GM19397 (cell line): ENCODE results near the gene TOMM70.
"Not testable (repeated sequence)": the region's sequence is repeated elsewhere in the genome, so short reads cannot be mapped to it uniquely, and the experiment has no call there.

Source experiments
- ATAC-seq: cut with Tn5 transposase; IDR thresholded peaks from one replicate; pipeline ENCODE4 v1.9.1; 2021; ENCODE audit warnings: mild to moderate bottlenecking, moderate library complexity; ENCODE audit not compliant: unreplicated experiment

TOMM70 gene

GRCh38 chr3:100368441-100368840 is 32.4 kb downstream of the TOMM70 start:
- ATAC-seq, result no peak

DNA sequence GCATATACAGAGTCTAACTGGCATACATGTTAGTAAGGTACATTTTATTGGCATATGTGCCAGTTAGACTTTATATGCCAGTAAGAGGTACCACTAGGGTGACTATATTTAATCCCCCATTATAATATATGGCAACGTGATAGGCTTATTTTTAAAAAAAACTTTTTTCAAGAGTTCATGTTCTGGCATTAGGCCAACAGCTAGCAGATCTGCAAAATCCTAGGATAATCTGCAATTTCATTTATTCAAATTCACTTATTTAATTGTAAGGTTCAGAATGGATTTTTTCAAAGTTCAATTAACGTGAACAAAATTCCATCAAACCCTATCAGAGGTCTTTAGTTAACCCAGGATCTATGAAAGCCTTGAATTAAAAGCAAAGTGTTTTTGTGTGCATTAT is 34.5 kb downstream of the TOMM70 start:
- no peak for ATAC-seq

DNA sequence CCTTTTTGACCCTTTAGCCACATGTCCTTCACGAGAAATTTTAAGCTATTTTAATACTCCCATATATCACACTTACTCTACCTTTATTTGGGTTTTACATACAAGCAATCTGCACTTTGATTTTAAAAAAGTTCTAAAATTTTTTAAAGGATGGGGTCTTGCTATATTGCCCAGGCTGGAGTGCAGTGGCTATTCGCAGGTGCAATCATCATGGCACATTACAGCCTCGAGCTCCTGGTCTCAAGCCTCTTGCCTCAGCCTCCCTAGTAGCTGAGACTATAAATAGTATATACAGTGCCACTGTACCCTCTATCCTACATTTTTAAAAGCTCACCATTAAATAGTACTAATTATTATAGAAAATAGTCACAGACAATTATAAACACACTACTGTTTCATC is 36.5 kb downstream of the TOMM70 start:
- ATAC-seq, result no peak

- no peak for ATAC-seq
Observed at GRCh38 chr3:100361897-100362296, 39.0 kb downstream of the TOMM70 start.

- no peak for ATAC-seq
Observed at GRCh38 chr3:100360757-100361496, 40.0 kb downstream of the TOMM70 start.

GRCh38 chr3:100359035-100359434 is 41.9 kb downstream of the TOMM70 start:
- ATAC-seq, result no peak

GRCh38 chr3:100358413-100358812 is 42.5 kb downstream of the TOMM70 start:
- ATAC-seq, result no peak

DNA sequence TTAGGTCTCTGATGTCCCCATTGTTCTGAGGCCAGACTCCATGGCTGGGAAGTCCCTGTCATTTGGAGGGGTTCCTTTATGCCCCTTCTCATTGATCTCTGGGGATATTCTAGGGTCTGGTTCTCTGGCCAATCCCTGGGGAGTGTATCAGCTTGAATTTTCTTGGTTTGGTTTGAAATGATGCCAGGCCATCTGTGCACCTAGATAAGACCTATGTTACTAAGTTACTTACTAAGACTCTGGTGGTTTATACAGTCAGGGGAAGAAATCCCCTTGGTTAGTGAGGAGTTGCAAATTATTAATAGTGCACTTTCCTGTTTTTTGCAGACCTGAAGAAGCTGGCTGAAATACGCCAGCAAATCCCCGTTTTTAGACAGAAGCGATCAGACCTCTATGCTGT is 46.0 kb downstream of the TOMM70 start:
- no peak for ATAC-seq

DNA sequence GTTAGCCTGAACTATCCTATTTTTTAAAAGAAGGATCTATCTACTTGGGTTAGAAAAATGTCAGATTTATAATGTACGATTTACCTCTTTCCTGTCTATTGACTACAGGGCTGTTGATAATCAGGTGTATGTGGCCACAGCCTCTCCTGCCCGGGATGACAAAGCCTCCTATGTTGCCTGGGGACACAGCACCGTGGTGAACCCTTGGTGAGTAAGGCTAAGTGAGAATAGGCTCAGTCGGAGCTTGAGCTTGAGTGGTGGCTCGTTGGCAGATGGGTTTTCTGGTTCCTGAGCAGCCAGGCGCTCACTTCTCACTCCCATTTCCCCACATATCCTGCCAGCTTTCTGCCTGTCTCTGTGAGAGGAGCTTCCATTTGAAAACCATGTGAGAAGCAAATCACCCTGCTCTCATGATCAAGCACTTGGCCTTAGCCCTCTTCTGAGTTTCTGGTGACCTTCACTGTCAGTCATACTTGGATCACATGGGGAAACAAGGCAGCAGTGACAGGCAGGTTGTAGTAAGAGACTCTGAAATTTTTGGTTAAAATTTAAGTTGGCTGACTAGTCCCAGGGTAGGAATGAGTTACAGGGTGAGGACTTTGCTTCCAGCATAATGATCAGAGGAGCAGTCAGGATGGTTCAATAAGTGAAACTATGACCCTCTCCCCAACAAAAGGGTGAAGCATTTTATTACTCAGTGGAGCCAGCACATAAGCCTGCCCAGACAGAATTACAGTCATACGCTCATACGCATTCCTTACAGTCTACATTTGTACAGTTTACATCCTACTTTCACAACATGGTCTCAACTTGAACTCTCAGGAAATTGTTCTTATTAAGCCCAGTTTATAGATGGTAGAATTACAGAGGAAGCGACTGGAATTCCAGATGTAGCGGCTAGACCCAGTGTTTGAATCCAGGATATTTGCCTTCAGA is 48.3 kb downstream of the TOMM70 start:
- ATAC-seq, result no peak

DNA sequence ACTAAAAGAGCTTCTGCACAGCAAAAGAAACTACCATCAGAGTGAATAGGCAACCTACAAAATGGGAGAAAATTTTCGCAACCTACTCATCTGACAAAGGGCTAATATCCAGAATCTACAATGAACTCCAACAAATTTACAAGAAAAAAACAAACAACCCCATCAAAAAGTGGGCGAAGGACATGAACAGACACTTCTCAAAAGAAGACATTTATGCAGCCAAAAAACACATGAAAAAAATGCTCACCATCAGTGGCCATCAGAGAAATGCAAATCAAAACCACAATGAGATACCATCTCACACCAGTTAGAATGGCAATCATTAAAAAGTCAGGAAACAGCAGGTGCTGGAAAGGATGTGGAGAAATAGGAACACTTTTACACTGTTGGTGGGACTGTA is 49.1 kb downstream of the TOMM70 start:
- ATAC-seq, result not testable (repeated sequence)

DNA sequence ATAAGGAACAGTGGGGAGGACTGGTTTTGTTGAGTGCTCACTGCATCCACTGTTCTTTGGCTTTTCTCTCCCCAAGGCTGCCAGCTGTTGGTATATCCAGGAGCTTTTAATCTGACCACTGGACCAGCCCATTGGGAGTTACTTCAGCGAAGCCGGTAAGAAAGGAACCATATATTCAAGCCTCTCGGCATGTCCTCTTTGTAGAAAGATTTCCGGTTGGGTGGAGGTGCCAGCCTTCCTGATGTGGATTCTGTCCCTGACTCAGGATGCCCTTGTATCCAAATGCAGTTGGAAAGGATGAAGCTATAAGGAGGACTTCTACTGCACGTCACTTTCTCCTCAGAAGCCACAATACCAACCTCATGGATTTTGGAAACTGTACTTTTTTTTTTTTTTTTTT is 52.2 kb downstream of the TOMM70 start:
- no peak for ATAC-seq

GRCh38 chr3:100340527-100340926 is 60.4 kb downstream of the TOMM70 start:
- no peak for ATAC-seq

DNA sequence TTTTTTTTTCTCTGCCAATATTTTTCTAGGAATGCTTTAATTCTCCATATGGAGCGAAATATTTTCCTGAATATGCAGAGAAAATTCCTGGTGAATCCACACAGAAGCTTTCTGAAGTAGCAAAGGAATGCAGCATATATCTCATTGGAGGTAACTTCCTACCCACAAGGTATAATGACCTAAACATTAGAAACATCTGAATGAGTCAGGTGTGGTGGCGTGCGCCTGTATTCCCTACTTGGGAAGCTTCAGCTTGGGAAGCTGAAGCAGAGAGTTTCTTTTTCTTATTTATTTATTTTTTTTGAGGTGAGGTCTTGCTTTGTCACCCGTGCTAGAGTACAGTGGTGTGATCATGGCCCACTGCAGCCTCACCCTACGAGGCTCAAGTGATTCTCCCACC is 61.1 kb downstream of the TOMM70 start:
- no peak for ATAC-seq

GRCh38 chr3:100338911-100339310 is 62.0 kb downstream of the TOMM70 start:
- ATAC-seq, result no peak

- ATAC-seq, result not testable (repeated sequence)
Observed at GRCh38 chr3:100336229-100336628, 64.7 kb downstream of the TOMM70 start.

GRCh38 chr3:100335434-100335833 is 65.5 kb downstream of the TOMM70 start:
- no peak for ATAC-seq

DNA sequence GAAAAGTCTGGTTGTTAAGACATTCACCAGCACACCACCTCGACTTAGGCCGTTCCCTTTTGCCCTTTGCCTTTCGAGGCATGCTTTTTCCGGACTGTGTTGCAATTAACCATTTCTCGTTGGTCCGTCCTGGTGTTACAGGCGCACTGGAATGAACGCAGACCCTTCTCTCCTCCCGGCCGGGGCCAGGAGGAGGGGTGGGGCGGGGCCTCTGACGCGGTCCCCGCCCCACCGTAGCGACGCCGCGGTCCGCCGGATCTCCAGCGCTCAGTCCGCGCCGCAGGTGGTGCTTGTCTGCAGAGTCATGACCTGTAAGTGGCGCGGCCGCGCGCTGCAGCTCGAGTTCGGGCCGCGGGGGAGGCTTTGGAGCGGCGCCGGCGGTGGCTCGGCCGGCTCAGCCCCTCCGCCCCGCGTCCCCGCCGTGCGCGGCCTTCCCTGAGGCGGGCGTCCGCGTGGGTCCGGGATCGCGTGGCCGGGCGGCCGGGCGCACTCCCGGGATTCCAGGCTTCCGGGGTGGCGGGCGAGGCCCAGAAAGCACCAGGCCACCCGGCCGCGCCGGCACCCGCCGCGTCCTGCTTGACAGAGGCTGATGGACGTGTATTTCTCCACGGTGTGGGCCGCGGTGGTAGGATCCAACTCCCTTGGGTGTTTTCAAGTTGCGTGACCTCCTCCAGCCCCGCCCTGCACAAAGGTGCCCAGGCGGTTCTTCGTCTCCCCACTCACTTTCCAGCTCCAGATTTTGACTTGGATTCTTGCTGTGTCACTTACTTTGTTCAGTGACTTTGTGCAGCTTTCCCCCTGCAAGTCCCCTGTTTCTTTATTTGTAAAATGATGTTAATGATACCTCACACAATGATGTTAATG is 66.2 kb downstream of the TOMM70 start, which contains the start of gene NIT2:
Gene NIT2 (plus strand): TSS at position 270 of the 864 bp plus-strand sequence. CDS start 35 bp downstream, at position 305.
- ATAC-seq, result peak; percentile 97

GRCh38 chr3:100333970-100334487 is 66.9 kb downstream of the TOMM70 start:
- ATAC-seq, result peak; percentile 25

- no peak for ATAC-seq
Observed at GRCh38 chr3:100333051-100333450, 67.8 kb downstream of the TOMM70 start.

GRCh38 chr3:100331660-100332059 is 69.2 kb downstream of the TOMM70 start:
- no peak for ATAC-seq

DNA sequence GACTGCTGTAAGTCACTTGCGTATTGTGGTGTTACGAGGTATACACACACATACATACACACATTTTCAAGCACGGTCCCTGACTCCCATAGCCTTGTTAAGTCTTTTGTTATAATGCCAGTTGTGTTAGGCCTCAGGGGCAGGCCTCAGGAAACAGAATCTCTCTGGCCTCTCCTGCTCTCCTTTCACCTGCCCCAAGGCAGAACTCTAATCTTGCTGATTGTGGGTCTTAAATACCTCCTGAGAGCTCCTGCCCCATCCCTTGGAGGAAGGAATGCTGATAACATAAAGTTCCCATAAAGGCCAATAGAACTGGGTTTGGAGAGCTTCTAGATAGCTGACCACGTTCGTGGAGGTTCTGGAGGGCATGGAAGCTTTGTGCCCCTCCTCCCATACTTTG is 70.2 kb downstream of the TOMM70 start:
- no peak for ATAC-seq
